Activated T-helper 2 cell treated with anti-CD3 and anti-CD28 coated beads, Interferon-gamma antibody, Interleukin-2, Interleukin-4, amounts not matched to agents 10 μg/mL and 5 μg/mL and 100 μg/mL, durations not matched to agents 14 hours and 24 hours and 36 hours (primary cell): ENCODE measurements around the gene NUDT14. TPM values are rescaled to one million over a fixed set of nuclear protein-coding genes. Genes with fewer than 3 reads are reported as not detected.

Source experiments
- DNase-seq: peaks from one replicate; pipeline ENCODE4 v3.0.0; 2021; ENCODE audit warnings: low spot score
- H3K27ac Mint-ChIP-seq: one replicate; pipeline ENCODE4 v1.8.0; 2021; ENCODE audit warnings: mixed read lengths
- H3K27me3 Mint-ChIP-seq: one replicate; pipeline ENCODE4 v1.8.0; 2021; ENCODE audit warnings: low read depth, mixed read lengths
- H3K36me3 Mint-ChIP-seq: one replicate; pipeline ENCODE4 v1.8.0; 2021; ENCODE audit warnings: low read depth, mixed read lengths
- H3K4me1 Mint-ChIP-seq: one replicate; pipeline ENCODE4 v1.8.0; 2021; ENCODE audit warnings: low read depth, mixed read lengths
- H3K4me3 Mint-ChIP-seq: one replicate; pipeline ENCODE4 v1.8.0; 2021; ENCODE audit warnings: low read depth, mild to moderate bottlenecking, moderate library complexity, mixed read lengths
- H3K9me3 Mint-ChIP-seq: one replicate; pipeline ENCODE4 v1.8.0; 2021; ENCODE audit warnings: mixed read lengths
- intact Hi-C: fragments of 100-400 bp; cut with micrococcal nuclease; formaldehyde crosslinking; loops from one replicate; pipeline ENCODE4 v1.15.1; 2023
- total RNA-seq: library from RNA; stranded (reverse); gene quantifications from 2 replicates; pipeline ENCODE4 v1.2.3, GENCODE V29; 2022

NUDT14 gene
- total RNA-seq: 7.7 and 10.4 TPM in 2 replicates

GRCh38 chr14:105180592-105181548, at the start of gene NUDT14:
Gene NUDT14 (minus strand): TSS chr14:105181312. CDS start chr14:105181209, 103 bp downstream.
- intact Hi-C loops: loop anchor here (2.0 kb wide), 1 partner anchor 24 kb away; no protein-coding TSS in a partner anchor
- Mint-ChIP-seq H3K4me3 (peak within 1 kb of the TSS; percentile 68), H3K27me3 (peaks cover 4% of the 10 kb centered on the region), H3K9me3 (no peaks in the 10 kb centered on the region), H3K27ac (no peak within 1 kb of the TSS), H3K4me1 (no peaks in the 10 kb centered on the region), H3K36me3 (no peaks in the 10 kb centered on the region)
- DNase-seq: peak; percentile 69

- Mint-ChIP-seq H3K9me3 (no peaks in the 10 kb centered on the region), H3K36me3 (peaks cover 10% of the 10 kb centered on the region), H3K4me1 (no peaks in the 10 kb centered on the region), H3K27me3 (no peaks in the 10 kb centered on the region), H3K4me3 (no peak overlapping the region), H3K27ac (no peak overlapping the region)
- DNase-seq: no peak
- intact Hi-C loops: no loop called here
Observed at GRCh38 chr14:105229099-105229655, 48.1 kb upstream of the NUDT14 start.

- Mint-ChIP-seq H3K4me1 (no peaks in the 10 kb centered on the region), H3K27me3 (no peaks in the 10 kb centered on the region)
- intact Hi-C loops: no loop called here
Observed at GRCh38 chr14:105228562-105228961, 47.5 kb upstream of the NUDT14 start.

GRCh38 chr14:105227346-105227745, 46.2 kb upstream of the NUDT14 start:
- intact Hi-C loops: no loop called here
- Mint-ChIP-seq H3K27ac (no peak overlapping the region), H3K4me1 (no peaks in the 10 kb centered on the region), H3K36me3 (peaks cover 18% of the 10 kb centered on the region), H3K9me3 (no peaks in the 10 kb centered on the region), H3K27me3 (no peaks in the 10 kb centered on the region), H3K4me3 (no peak overlapping the region)
- no peak for DNase-seq

More at GRCh38 chr14:105228562-105228961, 47.5 kb upstream of the NUDT14 start:
- Mint-ChIP-seq H3K4me3 (no peak overlapping the region), H3K27ac (no peak overlapping the region), H3K36me3 (peaks cover 10% of the 10 kb centered on the region), H3K9me3 (no peaks in the 10 kb centered on the region)
- DNase-seq: no peak

GRCh38 chr14:105226198-105226597, 45.1 kb upstream of the NUDT14 start:
- Mint-ChIP-seq H3K4me3 (no peak overlapping the region), H3K36me3 (peaks cover 24% of the 10 kb centered on the region), H3K4me1 (no peaks in the 10 kb centered on the region), H3K9me3 (no peaks in the 10 kb centered on the region), H3K27me3 (no peaks in the 10 kb centered on the region), H3K27ac (no peak overlapping the region)
- no peak for DNase-seq
- intact Hi-C loops: no loop called here

- no peak for DNase-seq
- Mint-ChIP-seq H3K36me3 (peaks cover 28% of the 10 kb centered on the region), H3K9me3 (no peaks in the 10 kb centered on the region), H3K27me3 (no peaks in the 10 kb centered on the region), H3K27ac (no peak overlapping the region), H3K4me3 (no peak overlapping the region), H3K4me1 (no peaks in the 10 kb centered on the region)
- intact Hi-C loops: no loop called here
Observed at GRCh38 chr14:105224845-105225570, 43.9 kb upstream of the NUDT14 start.

DNA sequence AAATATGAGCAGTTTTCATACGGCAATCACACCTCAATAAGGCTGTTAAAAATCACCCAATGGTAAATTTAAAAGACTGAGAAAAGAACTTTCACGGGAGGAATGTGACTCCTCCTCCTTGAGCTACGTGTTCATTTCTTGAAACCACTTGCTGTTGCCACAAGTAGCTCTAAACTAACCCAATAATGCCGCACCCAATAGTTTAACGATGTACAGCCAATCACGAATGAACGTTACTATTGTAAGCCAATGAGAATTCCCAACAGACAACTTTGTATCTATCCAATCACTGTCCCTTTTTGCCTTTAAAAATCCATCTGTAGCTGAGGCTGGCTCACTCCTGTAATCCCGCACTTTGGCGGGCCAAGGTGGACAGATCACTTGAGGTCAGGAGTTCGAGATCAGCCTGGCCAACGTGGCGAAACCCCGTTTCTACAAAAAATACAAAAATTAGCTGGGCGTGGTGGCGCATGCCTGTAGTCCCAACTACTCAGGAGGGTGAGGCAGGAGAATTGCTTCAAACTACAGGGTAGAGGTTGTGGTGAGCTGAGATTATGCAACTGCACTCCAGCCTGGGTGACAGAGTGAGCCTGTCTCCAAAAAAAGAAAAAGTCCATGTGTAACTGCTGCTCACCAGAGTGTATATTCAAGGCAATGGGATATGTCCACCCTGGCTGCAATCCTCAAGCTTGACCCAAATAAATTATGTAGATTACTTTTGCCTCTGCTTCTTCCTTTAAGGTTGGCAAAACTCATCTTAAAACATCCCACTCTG, 42.8 kb upstream of the NUDT14 start:
- DNase-seq: no peak
- Mint-ChIP-seq H3K4me3 (no peak overlapping the region), H3K4me1 (no peaks in the 10 kb centered on the region), H3K27ac (no peak overlapping the region), H3K27me3 (no peaks in the 10 kb centered on the region), H3K36me3 (peaks cover 32% of the 10 kb centered on the region), H3K9me3 (no peaks in the 10 kb centered on the region)
- intact Hi-C loops: no loop called here

GRCh38 chr14:105223260-105223659, 42.1 kb upstream of the NUDT14 start:
- Mint-ChIP-seq H3K27ac (no peak overlapping the region), H3K4me3 (no peak overlapping the region), H3K27me3 (no peaks in the 10 kb centered on the region), H3K36me3 (peaks cover 37% of the 10 kb centered on the region), H3K9me3 (no peaks in the 10 kb centered on the region), H3K4me1 (no peaks in the 10 kb centered on the region)
- DNase-seq: no peak
- intact Hi-C loops: no loop called here

GRCh38 chr14:105221598-105222178, 40.6 kb upstream of the NUDT14 start:
- no peak overlapping the region for H3K4me3 Mint-ChIP-seq
- peaks cover 34% of the 10 kb centered on the region for H3K36me3 Mint-ChIP-seq
- H3K4me1 Mint-ChIP-seq: no peaks in the 10 kb centered on the region
- no peak overlapping the region for H3K27ac Mint-ChIP-seq
- no peak for DNase-seq
- intact Hi-C loops: no loop called here
- no peaks in the 10 kb centered on the region for H3K27me3 Mint-ChIP-seq
- H3K9me3 Mint-ChIP-seq: no peaks in the 10 kb centered on the region

DNA sequence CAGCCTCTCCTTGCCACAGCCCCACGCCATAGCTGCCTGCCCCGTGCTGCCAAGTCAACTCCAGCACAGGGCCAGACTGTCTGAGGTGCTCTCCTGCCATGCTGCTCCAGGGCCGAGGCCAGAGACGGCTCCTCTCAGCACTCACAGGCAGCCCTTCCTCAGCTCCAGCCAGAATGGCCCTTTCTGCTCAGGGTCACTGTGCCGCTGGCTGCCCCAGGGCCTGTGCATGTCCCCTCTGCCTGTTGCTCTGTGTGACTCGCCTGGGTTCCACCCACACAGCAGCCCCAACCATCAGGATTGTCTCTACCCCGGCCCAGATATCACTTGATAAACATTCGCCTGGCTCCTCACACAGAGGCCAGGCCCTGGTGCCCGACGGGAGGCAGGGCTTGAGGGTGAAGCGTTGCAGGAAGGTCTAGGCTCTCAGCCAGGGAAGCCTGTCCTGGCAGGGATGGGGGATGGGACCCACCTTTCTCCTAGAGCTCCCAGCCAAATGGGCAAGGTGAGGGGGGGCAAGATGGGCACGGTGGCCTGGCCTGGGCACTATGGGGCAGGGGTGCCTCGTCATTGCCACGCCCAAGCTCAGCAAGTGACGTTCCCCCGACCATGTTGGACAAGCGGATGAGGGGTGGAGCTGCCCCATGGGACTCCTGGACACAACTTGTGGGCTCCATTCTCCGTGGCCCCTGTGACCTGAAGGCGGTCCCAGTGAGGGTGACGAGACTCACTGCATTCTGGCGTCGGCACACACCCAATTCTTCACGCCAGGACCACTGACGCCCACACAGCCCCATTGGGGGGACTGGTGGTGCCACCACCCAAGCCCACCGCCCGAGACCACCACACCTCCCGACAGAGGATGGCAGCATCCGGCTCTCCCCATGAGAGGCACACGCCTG, 39.8 kb upstream of the NUDT14 start:
- no peak overlapping the region for H3K27ac Mint-ChIP-seq
- no peak for DNase-seq
- H3K4me3 Mint-ChIP-seq: no peak overlapping the region
- H3K27me3 Mint-ChIP-seq: no peaks in the 10 kb centered on the region
- H3K9me3 Mint-ChIP-seq: no peaks in the 10 kb centered on the region
- no peaks in the 10 kb centered on the region for H3K4me1 Mint-ChIP-seq
- peaks cover 33% of the 10 kb centered on the region for H3K36me3 Mint-ChIP-seq
- intact Hi-C loops: no loop called here

- H3K4me1 Mint-ChIP-seq: no peaks in the 10 kb centered on the region
- intact Hi-C loops: no loop called here
- no peak for DNase-seq
- no peak overlapping the region for H3K4me3 Mint-ChIP-seq
- no peak overlapping the region for H3K27ac Mint-ChIP-seq
- no peaks in the 10 kb centered on the region for H3K9me3 Mint-ChIP-seq
- no peaks in the 10 kb centered on the region for H3K27me3 Mint-ChIP-seq
- peaks cover 33% of the 10 kb centered on the region for H3K36me3 Mint-ChIP-seq
Observed at GRCh38 chr14:105219753-105220152, 38.6 kb upstream of the NUDT14 start.
